ENCODE measurements around the gene SLC25A26. TPM values are rescaled to one million over a fixed set of nuclear protein-coding genes. Genes with fewer than 3 reads are reported as not detected.

Gene SLC25A26
- total RNA-seq, 1 donor from 2014 or later = 18.9 TPM

DNA sequence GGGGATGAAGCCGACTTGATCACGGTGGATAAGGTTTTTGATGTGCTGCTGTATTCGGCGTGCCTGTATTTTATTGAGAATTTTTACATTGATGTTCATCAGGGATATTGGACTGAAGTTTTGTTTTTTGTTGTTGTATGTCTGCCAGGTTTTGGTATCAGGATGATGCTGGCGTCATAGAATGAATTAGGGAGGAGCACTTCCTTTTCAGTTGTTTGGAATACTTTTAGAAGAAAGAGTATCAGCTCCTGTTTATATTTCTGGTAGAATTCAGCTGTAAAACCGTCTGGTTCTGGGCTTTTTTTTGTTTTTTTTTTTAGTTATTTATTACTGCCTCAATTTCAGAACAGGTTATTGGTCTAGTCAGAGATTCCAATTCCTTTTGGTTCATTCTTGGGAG is 93.7 kb downstream of the SLC25A26 start:
- Mint-ChIP-seq H3K27me3 (ENCODE audit: unreplicated experiment) (no peaks in the 10 kb centered on the region), H3K36me3 (ENCODE audit: low read depth, unreplicated experiment) (peaks cover 3% of the 10 kb centered on the region), H3K4me3 (ENCODE audit: unreplicated experiment) (no peak overlapping the region), H3K9me3 (ENCODE audit: unreplicated experiment) (no peaks in the 10 kb centered on the region), H3K27ac (ENCODE audit: unreplicated experiment) (no peak overlapping the region), H3K4me1 (ENCODE audit: unreplicated experiment) (no peaks in the 10 kb centered on the region)
- TF ChIP-seq, protein P1, sequence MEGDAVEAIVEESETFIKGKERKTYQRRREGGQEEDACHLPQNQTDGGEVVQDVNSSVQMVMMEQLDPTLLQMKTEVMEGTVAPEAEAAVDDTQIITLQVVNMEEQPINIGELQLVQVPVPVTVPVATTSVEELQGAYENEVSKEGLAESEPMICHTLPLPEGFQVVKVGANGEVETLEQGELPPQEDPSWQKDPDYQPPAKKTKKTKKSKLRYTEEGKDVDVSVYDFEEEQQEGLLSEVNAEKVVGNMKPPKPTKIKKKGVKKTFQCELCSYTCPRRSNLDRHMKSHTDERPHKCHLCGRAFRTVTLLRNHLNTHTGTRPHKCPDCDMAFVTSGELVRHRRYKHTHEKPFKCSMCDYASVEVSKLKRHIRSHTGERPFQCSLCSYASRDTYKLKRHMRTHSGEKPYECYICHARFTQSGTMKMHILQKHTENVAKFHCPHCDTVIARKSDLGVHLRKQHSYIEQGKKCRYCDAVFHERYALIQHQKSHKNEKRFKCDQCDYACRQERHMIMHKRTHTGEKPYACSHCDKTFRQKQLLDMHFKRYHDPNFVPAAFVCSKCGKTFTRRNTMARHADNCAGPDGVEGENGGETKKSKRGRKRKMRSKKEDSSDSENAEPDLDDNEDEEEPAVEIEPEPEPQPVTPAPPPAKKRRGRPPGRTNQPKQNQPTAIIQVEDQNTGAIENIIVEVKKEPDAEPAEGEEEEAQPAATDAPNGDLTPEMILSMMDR (IDR thresholded peaks at IDR 0.05; ENCODE audit: unreplicated experiment) = no peak
- DNase-seq (ENCODE audit: low spot score) = no peak

DNA sequence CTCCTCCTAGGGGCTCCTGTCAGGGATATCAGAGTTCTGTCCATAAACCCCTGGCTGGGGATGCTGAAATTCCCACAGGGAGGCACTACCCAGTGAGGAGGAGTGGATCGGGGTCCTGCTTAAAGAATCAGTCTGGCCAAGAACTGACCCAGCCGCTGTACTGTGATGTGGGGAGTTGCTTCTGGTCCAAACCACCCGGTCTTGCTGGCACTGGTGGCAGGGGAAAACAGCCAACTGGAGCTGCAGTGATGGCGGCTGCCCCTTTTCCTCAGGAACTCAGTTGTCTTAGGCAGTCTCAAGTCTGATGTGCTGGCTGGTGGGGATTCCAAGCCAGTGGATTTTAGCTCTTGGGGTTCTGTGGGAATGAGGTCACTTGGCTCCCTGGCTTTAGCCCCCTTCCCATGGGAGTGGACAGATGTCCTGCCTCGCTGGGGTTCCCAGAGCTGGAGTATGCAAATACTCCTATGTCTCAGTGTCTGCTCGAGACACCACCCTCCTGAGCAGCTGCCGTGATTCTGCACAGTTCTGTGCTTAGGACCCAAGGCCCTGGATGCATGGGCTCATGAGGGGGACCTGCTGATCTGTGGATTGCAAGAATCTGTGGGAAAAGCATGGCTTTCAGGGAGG is 97.1 kb downstream of the SLC25A26 start:
- DNase-seq (ENCODE audit: low spot score) = no peak
- Mint-ChIP-seq H3K4me3 (ENCODE audit: unreplicated experiment) (no peak overlapping the region), H3K27ac (ENCODE audit: unreplicated experiment) (no peak overlapping the region), H3K27me3 (ENCODE audit: unreplicated experiment) (peaks cover 2% of the 10 kb centered on the region), H3K36me3 (ENCODE audit: low read depth, unreplicated experiment) (peaks cover 2% of the 10 kb centered on the region), H3K4me1 (ENCODE audit: unreplicated experiment) (peaks cover 12% of the 10 kb centered on the region), H3K9me3 (ENCODE audit: unreplicated experiment) (no peaks in the 10 kb centered on the region)
- TF ChIP-seq, protein P1 (IDR thresholded peaks at IDR 0.05; ENCODE audit: unreplicated experiment) = no peak

DNA sequence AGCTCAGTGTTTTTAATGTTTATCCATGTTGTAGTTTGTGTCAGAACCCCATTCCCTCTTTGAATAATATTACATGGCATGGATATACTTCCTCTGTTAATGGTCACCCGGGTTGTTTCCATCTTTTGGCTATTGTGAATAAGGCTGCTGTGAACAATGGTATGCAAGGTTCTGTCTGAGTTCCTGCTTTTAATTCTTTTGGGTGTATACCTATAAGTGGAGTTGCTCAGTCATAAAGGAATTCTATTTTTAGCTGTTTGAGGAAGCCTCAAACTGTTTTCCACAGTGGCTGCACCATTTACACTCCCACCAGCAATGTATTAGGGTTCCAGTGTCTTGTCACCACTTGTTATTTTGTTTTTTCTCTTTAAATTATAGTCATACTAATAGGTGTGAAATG is 99.6 kb downstream of the SLC25A26 start:
- Mint-ChIP-seq H3K4me3 (ENCODE audit: unreplicated experiment) (no peak overlapping the region), H3K27me3 (ENCODE audit: unreplicated experiment) (peaks cover 2% of the 10 kb centered on the region), H3K36me3 (ENCODE audit: low read depth, unreplicated experiment) (no peaks in the 10 kb centered on the region), H3K27ac (ENCODE audit: unreplicated experiment) (no peak overlapping the region), H3K4me1 (ENCODE audit: unreplicated experiment) (peaks cover 16% of the 10 kb centered on the region), H3K9me3 (ENCODE audit: unreplicated experiment) (no peaks in the 10 kb centered on the region)
- TF ChIP-seq, protein P1 (IDR thresholded peaks at IDR 0.05; ENCODE audit: unreplicated experiment) = no peak
- DNase-seq (ENCODE audit: low spot score) = no peak

DNA sequence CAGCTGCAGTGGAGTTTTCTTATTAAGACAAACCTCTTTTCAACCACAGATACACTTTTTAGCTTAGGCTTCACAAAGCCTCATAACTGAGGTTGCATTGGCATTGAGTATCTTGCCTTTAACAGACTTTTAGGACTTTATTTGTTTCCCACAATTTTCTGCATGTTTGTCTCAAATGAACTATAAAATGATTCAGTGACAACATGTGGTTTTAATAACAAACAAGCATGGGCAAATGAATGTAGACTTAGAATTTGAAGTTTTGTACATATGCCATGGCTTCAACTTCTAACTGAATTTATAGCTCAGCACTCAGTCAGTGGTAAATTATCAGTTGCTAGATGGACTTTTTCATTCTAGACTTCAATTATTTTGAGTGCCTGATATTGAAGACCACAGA is 101.6 kb downstream of the SLC25A26 start:
- H3K36me3 Mint-ChIP-seq (ENCODE audit: low read depth, unreplicated experiment) = no peaks in the 10 kb centered on the region
- TF ChIP-seq, protein P1 (IDR thresholded peaks at IDR 0.05; ENCODE audit: unreplicated experiment) = no peak
- DNase-seq (ENCODE audit: low spot score) = no peak

DNA sequence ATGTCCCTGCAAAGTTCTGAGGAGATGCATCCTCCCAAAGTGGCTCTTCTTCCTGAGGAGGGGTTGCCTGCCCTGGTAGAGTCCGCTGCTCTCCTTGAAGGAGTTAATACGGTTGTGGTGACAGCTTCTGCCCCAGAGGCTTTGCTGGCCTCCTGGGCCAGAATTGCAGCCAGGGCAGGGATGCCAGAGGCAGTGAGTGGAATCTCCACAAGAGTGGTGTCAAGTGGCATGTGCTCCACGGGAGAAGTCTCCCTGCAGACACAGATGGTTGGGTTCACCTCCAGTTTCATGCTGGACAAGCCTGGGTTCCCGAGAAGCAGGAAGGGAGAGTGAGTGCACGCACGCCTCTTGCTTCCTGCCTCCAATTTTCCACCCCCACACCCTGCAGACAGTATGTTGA is 105.5 kb downstream of the SLC25A26 start:
- H3K4me3 Mint-ChIP-seq (ENCODE audit: unreplicated experiment) = no peak overlapping the region
- TF ChIP-seq, protein P1 (IDR thresholded peaks at IDR 0.05; ENCODE audit: unreplicated experiment) = no peak

More for the DNA sequence above, 101.6 kb downstream of the SLC25A26 start:
- H3K9me3 Mint-ChIP-seq (ENCODE audit: unreplicated experiment) = no peaks in the 10 kb centered on the region
- H3K27me3 Mint-ChIP-seq (ENCODE audit: unreplicated experiment) = peaks cover 2% of the 10 kb centered on the region
- H3K27ac Mint-ChIP-seq (ENCODE audit: unreplicated experiment) = no peak overlapping the region
- H3K4me1 Mint-ChIP-seq (ENCODE audit: unreplicated experiment) = peaks cover 28% of the 10 kb centered on the region
- no peak overlapping the region for H3K4me3 Mint-ChIP-seq (ENCODE audit: unreplicated experiment)

More for the DNA sequence above, 105.5 kb downstream of the SLC25A26 start:
- H3K27me3 Mint-ChIP-seq (ENCODE audit: unreplicated experiment) = peaks cover 2% of the 10 kb centered on the region
- H3K9me3 Mint-ChIP-seq (ENCODE audit: unreplicated experiment) = no peaks in the 10 kb centered on the region
- H3K4me1 Mint-ChIP-seq (ENCODE audit: unreplicated experiment) = peaks cover 18% of the 10 kb centered on the region
- H3K27ac Mint-ChIP-seq (ENCODE audit: unreplicated experiment) = no peak overlapping the region
- no peak for DNase-seq (ENCODE audit: low spot score)
- H3K36me3 Mint-ChIP-seq (ENCODE audit: low read depth, unreplicated experiment) = no peaks in the 10 kb centered on the region

Measured in endothelial cell (in vitro differentiated cells).